NCI-H1048 (cell line): ENCODE measurements around the gene RPUSD3.

Source experiments
- DNase-seq: peaks from one replicate; lab custom pipeline; 2025; lab: John Stamatoyannopoulos, UW

Gene RPUSD3

DNA sequence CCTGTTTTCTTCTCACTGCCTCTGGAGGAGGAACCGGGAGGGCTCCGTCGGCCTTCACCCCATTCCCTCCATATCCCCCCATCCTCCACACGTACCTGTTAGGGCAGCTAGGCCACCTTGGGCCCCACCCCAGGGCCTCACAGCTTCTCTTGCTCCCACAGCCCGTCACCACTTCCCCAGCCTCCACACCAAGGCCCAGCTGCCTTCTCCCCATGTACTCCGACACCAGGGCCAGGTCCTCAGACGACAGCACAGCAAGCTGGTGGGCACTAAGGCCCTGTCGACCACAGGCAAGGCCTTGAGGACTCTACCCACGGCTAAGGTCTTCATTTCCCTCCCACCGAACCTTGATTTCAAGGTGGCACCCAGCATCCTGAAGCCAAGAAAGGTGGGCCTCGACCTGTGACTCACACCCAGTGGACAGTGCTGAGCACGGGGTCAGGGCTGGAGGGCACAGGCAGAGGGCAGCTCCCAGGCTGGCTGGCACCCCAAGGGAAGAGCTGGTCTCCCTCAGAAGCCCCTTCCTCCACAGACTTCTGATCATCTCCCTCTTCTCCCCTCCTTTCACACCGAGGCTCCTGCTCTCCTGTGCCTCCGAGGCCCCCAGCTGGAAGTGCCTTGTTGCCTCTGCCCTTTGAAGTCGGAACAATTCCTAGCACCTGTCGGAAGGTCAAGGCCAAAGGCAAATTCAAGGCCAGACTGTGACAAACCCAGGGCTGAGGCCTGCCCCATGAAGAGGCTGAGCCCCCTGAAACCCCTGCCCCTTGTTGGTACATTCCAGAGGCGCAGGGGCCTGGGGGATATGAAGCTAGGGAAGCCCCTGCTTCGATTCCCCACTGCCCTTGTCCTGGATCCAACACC, 9.1 kb downstream of the RPUSD3 start:
- no peak for DNase-seq

DNA sequence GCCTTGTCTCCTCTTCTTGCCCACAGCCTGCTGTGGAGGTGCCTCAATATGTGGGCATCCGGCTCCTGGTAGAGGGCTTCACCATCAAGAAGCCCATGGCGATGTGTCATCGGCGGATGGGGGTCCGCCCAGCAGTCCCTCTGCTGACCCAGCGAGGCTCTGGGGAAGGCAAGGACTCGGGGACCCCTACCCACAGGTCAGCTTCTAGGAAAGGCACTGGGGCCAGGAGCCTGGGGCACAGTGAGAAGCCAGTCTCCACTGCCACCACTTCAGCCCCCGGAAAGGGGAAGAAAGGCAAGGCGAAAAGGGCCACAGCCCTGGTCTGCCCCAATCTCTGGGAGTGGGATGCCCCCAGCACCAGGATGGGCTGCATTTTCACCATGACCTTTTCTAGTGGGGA, 10.7 kb downstream of the RPUSD3 start:
- DNase-seq: no peak

DNA sequence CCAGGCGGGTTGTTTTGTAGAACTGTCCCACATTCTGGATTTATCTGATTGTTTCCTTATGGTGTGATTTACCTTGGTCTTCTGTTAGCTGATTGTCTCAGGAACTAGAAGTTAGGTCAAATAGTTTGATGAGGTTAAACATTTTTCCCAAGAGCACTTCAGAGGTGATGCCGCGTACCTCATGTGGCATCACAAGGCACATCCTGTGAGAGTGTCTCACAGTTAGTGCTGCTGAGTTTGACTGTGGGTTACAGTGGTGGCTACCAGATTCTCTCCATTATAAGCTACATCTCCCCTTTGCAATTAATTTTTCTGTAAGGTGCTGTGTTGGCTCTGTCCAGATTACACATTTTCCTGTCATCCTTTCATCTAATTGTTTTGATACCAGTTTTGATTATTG, 12.6 kb downstream of the RPUSD3 start:
- DNase-seq: no peak

DNA sequence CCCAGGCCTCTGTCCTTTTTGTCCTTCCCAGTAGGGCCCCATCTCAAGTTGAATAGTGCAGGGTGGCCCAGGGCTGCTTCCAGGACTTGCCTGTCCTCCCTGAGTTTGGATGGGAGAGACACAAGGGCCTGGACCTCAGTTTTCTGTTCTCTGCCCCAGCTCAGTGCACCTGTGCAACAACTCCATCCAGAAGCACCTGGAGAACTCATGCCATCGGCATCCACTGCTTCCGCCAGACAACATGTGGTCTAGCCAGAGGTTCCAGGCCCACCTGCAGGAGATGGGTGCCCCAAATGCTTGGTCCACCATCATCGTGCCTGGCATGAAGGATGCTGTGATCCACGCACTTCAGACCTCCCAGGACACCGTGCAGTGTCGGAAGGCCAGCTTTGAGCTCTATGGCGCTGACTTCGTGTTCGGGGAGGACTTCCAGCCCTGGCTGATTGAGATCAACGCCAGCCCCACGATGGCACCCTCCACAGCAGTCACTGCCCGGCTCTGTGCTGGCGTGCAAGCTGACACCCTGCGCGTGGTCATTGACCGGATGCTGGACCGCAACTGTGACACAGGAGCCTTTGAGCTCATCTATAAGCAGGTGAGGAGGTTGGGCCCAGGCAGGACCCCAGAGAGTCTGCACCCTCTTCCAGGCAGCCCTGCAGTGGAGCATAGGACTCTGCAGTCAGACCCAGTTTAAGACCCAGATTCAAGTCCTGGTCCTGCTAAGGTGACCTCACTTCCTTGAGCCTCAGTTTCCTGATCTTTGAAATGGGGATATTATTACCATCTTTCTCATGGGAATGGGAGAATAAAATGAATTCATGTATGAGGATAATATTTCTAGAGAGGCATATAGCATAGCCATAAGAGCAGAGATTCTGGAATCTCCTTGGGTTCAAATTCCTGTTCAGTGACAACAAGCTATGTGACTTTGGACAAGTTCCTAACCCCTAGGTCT, 14.7 kb downstream of the RPUSD3 start:
- DNase-seq: no peak

DNA sequence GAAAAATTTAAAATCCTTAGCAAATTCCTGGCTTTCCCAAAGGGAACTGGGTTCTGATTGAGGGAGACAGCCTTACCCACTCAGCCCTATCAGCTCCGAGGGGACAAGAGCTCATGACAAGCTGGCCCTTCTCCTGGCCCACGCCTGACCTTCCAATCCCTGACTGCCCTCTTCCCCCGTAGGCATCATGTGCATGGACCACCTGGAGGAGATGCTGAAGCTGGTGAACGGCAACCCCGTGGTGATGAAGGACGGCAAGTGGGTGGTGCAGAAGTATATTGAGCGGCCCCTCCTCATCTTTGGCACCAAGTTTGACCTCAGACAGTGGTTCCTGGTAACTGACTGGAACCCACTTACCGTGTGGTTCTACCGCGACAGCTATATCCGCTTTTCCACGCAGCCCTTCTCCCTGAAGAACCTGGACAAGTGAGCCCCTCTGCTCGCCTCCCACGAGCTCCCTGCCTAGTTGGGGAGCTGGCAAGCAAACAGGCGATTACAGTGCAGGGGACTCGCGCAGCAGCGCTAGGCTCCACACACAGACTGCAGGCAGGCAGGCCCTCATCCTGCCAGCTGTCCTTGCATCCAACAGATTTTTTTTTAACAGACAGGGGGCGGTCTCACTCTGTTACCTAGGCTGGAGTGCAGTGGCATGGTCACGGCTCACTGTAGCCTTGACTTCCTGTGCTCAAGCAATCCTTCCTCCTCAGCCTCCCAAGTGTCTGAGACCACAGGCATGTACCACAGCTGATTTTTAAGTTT, 16.8 kb downstream of the RPUSD3 start:
- DNase-seq: no peak

DNA sequence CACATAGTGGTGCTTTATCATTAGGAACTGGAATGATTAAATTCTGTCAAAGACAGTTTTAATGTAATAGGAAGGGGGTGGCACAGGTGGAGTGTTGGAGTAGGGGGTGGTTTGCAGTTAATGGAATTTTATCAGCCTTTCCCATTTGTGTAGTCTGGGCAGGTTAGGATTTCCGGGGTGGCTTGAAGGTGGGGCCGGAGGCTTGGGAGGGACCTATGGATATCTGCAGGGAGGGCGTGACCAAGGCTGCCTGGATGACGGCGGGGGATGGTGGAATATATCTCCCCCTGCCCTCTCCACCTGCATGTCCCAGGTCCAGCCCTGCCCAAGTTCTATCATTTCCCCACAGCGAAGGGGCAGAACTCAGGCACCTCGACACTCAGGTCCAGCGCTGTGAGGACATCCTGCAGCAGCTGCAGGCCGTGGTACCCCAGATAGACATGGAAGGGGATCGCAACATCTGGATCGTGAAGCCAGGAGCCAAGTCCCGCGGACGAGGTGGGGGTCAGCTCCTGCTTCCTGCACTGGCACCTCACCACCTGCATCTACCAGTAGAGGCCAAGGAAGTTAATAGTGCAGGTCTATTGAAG, 18.3 kb downstream of the RPUSD3 start:
- DNase-seq: no peak

DNA sequence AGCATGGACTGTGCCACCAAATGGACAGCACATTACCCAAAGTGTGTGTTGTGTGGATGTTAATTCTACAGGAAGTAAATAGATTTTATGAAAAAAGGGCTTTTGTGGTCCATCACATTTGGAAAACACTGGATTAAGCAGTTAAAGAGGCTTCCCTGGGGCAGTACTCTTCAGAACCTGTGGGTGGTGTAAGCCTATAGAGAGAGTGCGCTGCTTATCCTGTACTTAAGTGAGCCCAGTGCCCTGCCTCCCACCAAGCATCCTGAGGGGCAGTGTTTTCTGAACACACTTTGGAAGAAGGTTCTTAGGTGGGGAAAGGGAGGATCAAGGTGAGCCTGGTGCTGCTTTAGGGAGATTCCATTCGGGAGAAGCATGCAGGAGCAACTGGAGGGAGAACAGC, 22.9 kb downstream of the RPUSD3 start:
- DNase-seq: no peak

DNA sequence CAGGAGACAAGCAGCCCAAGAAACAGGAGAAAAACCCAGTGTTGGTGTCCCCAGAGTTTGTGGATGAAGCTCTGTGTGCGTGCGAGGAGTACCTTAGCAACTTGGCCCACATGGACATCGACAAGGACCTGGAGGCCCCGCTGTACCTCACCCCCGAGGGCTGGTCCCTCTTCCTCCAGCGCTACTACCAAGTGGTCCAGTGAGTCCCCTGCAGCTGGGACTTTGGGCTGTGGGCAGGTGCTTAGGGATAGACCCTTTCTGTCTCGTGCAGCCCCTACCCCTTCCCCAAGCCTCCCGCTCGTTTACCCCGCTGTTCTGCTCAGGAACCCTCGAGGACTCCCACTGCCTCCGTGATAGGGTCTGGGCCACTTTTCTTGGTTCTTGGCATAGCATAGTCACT, 23.3 kb downstream of the RPUSD3 start:
- DNase-seq: no peak

DNA sequence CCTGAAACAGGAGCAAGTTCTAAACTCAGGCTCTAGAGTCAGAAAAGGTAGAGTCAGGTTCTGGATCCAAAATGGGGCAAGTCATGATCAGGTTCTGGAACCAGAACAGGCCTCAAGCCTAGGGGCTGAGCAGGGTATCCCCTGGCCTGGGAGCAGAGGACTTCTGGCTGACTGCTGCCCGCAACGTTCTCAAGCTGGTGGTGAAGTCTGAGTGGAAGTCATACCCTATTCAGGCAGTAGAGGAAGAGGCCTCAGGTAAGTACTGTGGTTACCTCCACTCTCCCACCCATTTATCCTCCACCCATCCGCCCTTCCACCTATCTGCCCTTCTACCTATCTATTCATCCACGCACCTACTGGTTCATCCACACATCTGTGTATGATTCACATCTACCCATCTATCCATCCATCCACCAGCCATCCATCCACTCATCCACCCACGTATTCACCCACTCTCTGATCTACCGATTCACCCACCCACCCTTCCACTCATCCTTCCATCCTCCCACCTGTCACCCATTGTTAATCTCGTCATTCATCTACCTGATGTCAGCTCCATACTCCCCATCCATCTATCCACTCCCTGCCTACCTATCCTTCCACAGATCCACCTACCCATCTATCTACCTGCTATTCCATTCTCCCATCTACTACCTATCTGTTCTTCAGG, 25.0 kb downstream of the RPUSD3 start:
- DNase-seq: no peak

DNA sequence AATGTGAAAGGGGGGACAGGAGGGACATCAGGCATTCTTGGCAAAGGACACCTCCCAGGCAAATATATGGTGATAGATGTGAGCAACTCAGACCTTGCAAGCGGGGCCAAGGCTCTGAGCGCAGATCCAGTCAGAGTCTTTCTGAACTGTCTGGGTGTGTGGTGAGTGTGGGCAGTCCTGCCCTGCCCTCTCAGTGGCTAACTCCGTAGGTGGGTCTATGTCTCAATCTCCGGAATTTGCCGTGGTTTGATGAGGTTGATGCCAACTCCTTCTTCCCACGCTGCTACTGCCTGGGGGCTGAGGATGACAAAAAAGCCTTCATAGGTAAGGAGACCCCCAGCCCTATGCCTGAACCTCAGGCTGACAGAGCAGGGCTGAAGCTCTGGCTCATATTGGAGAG, 26.4 kb downstream of the RPUSD3 start:
- DNase-seq: no peak

DNA sequence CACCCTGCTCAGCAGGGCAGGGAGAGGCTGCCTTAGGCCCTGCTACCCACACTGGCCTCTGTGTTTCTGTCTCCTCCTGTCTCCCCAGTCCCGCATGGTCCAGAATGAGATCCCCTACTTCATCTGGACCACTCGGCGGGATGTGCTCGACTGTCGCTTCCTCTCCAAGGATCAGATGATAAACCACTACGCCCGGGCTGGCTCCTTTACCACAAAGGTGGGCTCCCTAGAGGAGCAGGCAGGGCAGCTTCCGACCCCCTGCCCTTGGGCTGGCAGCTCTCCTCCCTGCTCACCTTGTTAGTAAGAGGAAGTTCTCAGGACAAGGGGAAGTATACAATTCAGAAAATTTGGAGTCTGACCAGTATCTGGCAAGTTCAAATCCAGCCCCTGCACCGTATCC, 27.8 kb downstream of the RPUSD3 start:
- no peak for DNase-seq

DNA sequence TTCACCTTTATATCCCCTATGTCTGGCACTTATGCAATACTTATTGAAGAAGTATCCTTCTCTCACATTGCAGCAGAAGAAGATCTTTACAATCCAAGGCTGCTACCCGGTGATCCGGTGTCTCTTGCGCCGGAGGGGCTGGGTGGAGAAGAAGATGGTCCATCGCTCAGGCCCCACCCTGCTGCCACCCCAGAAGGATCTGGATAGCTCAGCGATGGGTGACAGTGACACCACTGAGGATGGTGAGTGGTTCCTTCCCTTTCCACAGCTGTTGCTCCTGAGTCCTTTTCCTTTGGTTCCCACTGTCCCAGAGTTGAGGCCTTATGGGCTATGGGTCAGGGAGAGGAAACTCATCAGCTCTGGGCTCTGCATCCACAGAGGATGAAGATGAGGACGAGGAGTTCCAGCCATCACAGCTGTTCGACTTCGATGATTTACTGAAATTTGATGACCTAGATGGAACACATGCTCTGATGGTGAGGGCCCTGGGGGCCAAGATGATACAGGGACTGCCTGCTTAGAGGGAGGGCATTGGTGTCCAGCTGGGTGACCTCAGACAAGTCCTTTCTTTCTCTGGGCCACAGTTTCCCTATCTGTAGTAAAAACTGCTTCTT, 30.8 kb downstream of the RPUSD3 start:
- no peak for DNase-seq

DNA sequence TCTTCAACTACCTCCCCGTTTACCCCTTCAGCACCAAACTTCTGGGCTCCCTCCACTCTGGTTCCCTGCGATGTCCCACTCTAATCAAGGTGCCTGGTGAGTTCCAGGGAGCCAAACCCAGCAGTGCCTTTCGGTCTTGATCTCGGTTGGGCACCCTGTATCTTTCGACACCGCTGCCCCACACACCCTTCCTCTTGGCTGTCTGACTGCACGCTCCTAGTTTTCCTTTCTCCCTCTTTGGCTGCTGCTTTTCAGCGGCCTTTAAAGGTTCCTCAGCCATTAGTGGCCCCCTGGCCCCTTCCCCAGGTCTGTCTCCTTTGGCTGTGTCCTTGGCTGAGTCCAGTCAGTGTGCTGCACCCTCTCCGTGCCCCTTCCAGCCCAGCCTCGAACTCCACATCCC, 33.0 kb downstream of the RPUSD3 start:
- no peak for DNase-seq

DNA sequence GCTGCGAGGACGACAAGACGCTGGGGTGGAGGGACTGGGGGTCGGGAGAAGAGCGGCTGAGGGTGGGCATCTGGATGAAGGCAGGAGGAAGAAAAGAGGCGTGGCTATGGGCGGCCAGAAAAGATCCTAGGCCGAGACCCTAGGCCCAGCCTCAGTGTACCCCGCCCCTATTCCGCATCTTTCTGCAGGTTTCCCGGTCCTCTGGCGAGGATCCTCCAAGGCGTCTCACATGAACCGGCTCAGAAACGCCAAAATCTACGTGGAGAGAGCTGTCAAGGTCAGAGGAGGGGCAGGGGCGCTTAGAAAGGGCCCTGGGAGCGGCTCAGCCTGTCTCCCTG, 33.4 kb downstream of the RPUSD3 start:
- no peak for DNase-seq

DNA sequence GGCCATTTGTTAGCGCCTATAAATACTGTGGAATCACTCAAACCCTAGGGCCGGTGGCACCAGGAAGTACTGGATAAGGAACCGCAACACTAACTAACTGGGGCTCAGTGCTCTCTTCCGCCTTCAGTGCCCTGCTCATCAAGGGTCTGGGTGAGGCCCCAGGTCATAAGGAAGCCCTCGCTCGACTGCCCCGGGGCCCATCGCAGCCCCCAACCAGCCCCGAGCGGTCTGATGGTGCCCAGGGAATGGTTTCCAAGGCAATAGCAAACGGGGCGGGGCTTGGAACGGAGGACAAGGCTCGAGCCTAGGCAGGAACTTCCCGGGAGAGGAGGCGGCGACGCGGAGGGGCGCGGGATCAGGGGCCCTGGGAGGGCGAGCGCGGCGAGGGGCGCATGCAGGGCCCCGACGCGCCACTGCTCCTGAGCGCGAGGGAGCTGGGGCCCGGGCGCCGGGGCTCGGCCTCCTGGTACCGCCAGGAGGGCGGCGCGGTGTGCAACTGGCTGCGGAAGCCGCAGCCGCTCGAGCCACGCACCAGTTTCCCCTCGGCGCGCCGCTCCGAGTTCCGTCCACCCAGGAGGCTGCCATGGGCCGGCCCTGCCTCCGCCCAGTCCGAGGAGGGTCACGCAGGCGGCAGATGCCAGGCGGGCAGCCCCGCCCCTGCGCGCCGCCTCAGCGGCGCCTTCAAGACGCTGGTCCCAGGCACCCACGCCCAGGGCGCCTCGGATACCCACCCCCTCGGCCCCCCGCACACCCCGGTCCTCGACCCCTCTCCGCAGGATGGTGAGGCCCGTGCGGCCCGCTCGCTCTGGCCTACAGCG, 34.0 kb downstream of the RPUSD3 start, which contains the start of gene TTLL3:
Gene TTLL3 (plus strand): TSS at position 648 of the 818 bp plus-strand sequence. CDS start 400 bp downstream, outside the sequence.
- no peak for DNase-seq

DNA sequence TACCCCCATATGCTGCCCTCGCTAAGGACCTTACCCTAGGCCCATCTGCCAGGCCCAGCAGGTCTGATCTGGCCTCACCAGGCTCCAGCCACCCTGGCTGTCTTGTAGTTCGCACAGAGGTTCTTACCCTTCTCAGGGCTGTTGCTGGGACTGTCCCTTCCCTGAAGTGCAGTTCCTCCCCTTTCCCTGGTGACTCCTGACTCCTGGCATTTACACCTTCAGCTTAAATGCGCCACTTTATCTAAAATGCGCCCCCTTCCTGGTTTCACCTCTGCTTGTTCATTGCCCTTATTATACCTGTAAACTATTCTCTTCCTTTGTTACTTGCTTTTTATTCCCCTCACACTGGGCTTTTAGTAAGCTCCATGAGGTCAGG, 34.6 kb downstream of the RPUSD3 start:
- DNase-seq: no peak

DNA sequence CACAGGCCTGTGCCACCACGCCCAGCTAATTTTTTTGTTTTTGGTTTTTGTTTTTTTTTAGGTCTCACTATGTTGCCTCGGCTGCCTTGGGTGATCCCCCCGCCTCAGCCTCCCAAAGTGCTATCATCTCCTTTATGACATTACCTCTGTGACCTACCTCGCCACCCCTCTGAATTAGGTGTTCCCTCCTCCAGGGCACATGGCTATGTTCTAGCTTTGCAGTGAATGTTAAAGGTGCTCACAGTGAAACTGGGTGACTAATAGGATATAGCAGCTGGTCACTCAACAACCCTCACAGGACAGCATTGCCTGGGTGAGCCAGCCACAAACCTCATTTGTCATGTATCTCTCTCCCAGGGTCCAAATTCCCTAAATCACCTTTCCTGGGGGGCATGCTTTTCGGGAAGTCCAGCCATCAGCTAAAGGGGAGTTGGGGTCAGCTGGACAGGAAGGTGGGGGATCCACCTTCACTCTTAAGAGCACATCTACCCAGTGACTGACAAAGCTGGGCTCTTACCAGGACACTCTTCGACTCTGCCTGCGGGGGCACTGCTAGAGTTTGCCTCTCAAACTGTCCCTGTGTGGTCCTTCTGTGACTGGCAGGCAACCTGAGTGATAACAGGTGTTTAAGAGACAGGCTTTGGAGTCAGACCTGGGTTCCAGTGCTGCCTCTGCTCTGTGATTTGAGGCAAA, 35.3 kb downstream of the RPUSD3 start:
- no peak for DNase-seq

DNA sequence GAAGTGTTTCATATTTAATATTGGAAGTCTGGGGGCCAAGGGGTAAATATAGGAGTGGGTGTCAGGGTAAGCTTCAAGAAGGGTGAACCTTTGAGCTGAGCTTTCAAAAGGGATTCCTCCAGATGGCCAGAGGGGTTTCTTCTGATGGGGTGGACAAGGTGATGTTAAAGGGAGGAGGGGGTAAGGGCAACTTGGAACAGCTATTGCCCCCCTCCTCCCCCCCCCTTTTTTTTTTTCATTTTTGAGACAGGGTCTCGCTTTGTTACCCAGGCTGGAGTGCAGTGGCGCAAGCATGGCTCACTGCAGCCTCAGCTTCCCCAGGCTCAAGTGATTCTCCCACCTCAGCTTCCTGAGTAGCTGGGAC, 35.8 kb downstream of the RPUSD3 start:
- no peak for DNase-seq
